Glomerular visceral epithelial cell (primary cell): Measurements from ENCODE around the gene MXRA8.
A peak's percentile ranks its signal among the peaks of the same experiment; 100 is the strongest.
"Not testable (repeated sequence)": the region's sequence is repeated elsewhere in the genome, so short reads cannot be mapped to it uniquely, and the experiment has no call there.

Source experiments
- DNase-seq: peaks from one replicate; pipeline ENCODE4 v3.0.0-alpha.2; 2016; ENCODE audit errors: extremely low spot score

Gene MXRA8

DNA sequence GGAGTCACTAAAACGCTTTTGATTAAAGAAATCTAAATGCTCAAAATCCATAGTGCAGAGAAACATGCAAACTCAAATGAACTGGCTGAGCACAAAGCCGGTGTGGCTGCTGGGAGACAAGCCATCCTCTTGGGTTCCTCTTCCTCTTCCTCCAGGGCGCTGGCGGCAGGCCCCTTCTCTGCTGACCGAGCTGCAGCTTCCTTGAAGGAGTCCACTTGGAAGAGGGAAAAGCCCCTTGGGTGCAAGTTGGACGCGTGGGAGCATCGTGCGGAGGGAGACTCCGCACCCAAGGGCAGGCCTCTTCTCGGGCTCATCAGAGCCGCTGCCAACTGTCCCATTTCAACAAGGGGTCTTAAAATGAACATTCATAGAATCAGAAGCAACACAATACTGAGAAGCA, 32.9 kb upstream of the MXRA8 start:
- no peak for DNase-seq

DNA sequence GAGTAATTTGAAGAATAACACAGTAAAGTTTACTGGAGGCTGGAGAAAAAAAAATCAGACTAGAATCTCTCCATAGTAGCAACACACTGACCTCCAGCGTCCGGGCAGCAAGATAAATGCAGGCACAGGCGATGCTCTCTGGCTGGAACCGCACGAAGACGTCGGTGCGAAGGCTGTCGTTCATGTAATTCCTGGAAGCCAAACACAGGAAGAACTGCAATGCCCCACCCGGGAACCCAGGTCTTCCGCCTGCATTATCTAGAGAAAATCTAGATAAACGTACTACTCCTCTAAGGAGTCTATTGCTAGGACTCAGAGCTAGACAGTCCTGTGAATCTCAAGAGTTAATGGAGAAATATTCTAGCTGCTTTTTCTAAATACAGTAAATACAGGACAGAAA, 32.3 kb upstream of the MXRA8 start:
- DNase-seq = no peak

DNA sequence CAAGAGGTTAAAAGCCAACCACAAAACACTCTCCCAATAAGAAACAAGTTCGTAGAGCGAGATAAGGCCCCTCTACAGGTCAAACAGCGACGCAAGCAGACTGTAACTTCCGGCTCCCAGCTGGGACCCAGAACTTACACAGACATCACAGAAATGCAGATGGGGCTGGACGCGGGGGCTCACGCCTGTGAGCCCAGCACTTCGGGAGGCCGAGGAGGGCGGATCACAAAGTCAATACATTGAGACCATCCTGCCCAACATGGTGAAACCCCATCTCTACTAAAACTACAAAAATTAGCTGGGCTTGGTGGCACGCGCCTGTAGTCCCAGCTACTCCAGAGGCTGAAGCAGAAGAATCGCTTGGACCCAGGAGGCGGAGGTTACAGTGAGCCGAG, 29.7 kb upstream of the MXRA8 start:
- DNase-seq = no peak

DNA sequence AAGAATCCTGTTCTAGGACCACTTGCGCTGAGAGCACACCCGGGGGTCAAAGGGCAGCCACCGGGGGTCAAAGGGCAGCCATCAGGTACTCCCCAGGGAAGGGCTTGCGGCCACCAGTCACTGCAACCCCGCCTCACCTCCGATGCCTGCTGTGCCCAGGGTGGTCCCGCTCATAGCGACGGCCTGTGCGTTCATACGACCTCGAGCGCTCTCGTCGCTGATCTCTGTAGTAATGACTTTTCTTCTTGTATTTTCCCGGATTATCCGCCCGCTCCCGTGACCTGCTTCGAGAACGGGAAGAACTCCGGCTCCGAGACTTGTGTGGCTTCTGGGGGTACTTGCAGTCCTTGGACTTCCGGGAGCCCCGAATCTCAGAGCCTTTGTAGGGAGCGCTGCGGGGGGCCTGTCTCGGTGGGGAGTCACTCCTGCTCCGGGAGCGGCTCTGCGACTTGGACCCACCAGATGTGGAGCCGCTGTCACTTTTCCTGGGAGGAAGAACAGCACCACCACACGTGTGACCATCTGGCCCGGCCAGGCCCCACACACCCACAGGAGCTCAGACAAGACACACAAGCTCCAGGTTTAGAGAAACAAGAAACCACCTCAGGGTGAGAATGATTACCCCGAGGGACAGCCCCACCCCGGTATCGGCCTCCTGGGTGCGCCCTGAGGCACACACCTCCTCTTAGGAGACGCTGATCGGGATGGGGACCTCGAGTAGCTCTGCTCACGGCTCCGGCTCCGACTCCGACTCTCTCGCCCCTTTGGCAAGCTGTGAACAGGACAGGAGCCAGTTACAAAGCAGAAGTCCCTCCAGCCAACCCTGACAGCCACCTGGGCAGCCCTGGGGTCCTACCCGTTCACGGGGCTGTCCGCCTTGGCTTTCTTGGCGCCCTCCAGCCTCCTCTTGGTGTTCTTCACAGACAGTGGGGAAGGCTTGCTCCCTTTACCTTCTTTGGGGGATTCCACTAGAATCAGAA, 29.0 kb upstream of the MXRA8 start:
- DNase-seq = no peak

DNA sequence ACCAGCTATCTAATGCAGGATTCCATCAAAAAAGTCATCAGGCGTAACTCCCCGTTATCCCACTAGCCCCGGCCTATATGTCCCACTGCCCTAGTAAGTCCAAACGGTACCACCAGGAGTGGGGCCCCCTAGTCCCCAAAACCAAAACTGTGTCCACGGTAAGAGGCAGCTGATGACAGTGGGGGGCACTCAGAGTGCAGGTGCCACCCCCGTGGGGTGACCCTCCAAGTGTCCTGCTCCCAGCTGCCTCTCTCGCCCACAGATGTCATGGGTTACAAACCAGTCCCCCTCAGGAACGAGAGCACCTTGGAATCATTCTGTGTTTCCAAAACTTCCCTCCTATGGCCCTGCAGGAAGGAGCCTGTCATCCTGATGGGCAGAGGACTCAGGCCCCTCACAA, 27.6 kb upstream of the MXRA8 start:
- no peak for DNase-seq

DNA sequence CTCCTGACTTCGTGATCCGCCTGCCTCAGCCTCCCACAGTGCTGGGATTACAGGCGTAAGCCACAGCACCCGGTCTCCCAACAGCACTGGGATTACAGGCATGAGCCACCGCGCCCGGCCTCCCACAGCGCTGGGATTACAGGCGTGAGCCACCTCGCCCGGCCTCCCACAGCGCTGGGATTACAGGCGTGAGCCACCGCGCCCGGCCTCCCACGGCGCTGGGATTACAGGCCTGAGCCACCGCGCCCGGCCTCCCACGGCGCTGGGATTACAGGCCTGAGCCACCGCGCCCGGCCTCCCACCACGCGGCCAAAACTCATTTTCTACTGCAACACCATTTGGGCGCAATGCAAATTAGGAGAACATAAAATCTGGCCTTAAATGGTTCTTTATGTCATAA, 27.0 kb upstream of the MXRA8 start:
- DNase-seq = not testable (repeated sequence)

DNA sequence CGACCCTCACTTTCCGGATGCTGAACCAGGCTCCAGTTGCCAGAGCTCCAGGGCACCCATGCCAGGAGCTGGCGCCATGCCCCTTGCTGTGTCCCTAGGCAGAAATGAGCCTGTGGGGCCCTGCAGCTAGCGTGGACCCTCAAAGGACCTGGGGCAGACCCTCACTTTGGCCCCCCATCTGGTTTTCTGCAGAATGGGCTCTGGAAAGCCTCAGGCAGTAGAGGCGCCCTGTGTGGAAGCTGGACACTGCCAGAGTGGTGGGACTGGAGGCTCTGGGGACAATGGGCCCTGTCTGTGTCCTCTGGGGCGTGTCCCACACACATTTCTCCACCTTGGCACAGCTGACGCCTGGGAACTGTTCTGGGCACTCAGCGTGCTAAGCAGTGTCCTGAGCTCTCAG, 22.9 kb upstream of the MXRA8 start:
- DNase-seq = no peak

DNA sequence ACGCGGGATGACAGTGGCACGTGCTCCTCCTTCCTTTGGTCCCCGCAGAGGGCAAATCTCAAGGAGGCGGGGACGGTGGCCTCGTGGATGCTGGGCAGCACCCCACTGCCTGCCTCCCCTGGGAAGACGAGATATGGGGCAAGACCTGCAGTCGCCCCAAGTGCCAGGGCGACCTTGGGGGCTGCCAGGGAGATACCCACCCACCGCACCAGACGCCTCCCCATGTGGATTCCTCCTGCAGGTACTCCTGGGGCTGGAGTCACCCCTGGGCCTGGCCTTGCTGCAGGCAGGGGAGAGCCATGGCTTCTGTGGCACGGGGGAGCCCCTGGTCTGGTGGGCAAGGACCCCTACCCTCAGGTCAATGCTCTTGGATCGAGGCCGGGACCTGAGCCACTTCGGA, 22.5 kb upstream of the MXRA8 start:
- DNase-seq = no peak

DNA sequence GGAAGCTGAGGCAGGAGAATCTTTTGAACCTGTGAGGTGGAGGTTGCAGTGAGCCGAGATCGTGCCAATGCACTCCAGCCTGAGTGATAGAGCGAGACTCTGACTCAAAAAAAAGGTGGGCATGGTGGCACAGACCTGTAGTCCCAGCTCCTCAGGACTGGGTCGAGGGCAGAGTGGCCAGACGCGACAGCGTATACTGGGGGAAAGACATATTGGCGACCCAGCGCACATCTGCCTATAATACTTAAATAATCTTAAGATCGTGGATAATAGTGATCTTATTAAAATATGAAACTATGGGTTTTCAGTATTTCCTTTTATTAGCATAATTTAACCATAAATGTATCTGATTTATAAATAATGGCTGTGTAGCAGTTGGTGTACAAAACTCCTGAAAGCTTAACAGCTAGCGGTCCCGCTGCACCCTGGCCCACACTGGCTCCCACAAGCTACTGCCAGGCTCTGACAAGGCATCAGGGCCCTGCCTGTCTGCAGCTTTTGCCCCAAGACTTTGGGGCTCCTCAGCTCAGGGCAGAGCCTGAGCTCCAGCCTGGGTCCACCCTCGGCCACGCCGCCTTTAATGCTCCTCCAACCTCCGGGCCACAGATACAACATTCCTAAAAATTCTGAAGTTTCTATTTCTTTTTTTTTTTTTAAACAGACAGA, 19.3 kb upstream of the MXRA8 start:
- no peak for DNase-seq

DNA sequence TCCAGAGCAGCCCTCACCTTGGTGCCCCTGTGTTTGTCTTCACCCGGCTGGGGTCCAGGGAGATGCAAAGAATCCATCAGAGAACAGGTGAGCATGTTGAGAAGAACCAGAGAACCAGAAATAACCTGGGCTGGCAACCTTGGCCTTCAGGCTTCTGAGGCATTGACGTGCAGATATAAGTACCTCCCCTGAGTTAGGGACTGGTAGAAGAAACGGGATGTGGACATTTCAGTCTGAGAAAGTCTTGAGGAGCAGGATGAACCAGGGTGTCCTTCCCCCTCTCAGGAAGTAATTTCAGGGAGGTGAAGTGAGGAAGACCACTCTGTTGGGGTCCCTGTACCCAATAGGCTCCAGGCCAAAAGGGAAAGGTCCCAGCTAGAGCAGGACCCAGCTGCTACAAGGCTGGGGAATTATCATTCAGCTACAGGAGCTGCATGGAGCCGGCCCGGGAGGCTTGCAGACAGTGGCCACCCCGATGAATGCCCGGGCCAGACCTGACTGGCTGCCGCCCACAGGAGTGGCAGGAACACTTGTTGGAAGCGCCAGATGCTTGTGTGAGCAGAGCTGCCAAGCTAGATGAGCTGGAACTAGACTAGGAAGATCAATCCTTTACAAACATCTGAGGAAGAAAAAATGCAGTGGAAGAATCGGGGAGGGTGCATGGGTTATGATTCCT, 18.3 kb upstream of the MXRA8 start:
- DNase-seq = no peak

DNA sequence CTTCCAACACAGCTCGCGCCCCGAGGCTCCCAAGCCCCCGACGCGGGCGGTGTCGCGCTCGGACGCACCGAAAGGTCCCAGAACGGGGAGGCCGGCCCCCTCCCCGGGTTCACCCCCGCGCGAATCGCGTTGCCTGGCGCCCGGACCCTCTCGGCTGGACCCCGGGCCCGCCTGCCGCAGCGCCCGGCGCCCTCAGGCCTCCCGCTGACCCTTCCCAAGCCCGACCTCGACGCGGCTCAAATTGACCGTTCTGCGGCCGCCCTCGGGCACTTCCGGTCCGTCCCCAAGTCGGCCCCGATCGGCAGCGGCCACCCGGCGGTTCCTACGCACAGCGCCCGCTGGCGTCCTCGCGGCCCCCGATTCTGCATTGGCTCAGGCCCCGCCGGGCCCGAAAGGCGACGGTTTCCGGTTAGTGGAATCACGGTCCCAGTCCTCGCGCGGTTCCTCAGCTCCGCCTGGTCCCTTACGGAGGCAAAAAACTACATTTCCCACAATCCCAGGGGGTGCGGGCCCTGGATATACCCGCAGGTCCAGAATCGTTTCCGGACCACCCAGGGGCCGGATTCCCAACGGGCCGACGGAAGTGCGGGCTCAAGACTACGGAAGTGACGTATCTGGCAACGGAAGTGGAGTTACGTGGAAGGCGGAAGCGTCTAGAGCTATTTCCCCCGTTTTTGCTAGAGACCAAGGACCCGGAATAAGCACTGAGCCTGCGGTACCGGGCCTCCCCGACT, 16.7 kb upstream of the MXRA8 start, which contains the start of gene AURKAIP1:
AURKAIP1 (minus strand) TSS at position 279 of the 734 bp plus-strand sequence. CDS start 451 bp downstream, outside the sequence.
- peak; percentile 100 for DNase-seq

DNA sequence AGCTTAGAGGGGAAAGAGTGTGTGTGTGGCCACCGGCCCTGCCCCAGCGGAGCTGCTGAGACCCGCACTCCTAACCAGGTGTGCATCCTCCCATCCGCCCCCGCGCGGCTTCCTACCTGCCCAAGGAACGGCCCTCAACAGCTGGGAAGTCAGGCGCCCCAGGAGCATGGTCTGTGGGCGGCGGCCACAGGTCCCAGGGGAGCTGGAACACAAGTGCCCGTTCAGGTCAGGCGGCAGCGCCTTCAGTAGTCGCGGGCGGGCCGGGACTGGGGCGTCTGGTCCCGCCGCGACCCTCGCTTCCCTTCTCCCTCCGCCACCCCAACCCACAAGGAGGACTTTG, 16.2 kb upstream of the MXRA8 start:
- DNase-seq = no peak

DNA sequence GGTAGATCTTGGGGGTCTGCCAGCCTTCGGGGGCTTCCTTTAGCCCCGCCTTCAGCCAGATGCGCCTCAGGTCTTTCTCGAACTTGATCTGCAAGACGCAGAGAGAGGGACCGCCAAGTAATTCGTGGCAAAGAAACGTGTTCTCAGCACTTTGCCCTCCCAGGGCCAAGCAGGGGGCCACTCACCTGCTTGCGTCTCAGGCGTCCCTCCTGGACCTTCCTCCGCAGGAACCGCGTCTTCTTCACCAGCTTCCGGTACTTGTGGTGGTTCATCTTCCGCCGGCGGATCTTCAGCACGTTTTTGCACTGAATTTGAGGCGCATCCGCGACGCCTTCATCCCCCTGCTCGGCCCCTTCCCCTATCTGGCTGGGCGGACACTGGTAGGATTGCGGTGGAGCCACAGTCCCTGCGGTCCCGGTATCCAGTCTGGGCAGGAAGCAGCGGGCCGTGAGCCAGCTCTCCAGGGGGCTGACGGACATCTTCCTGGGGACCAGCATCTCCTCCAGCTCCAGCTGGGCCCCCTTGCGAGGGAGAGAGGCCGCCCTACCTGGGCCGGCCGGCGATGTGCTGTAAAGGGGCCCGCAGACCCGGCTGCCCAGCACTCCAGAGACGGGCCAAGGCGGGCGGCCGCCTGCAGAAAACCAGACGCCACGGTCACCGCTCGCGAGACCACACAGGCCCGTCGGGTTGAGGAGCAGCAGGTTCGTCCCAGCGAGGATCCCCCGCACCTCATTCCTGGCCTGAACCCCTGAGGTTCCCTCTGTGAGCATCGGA, 15.6 kb upstream of the MXRA8 start:
- DNase-seq = no peak

DNA sequence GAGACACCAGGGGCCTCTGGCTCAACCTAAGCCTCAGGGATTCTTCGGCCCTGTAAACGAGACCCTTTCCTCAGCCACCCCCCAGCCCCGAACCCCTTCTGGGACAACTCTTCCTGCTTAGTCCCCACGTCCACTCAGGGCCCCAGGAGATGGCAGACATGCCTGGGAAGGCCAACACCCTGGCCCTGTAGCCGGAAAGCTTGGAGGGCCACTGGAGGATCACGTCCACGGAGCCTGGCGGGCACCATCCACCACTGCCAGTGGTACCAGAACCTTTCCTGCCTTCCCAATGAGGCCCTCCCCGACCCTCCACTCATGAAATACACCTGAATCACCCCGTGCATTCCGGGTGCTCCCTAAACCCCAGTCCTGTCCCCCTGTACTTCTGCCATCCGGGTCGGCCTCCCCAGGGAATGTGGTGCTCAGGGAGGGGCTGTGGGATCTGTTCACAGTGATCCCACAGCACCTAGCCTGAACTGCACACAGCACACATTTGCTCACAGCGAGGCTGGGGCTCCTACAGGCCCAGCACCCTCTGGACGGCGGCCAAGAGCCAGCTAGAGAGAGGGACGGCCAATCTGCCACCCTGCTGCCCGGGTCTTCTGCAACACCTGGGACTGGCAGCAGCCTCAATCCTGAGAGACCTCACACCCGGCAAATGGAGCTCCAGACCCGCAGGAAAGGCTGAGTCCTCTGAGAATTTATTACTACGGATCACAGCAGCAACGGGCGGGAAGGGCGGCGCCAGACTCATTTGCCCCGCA, 14.9 kb upstream of the MXRA8 start:
- DNase-seq = no peak

DNA sequence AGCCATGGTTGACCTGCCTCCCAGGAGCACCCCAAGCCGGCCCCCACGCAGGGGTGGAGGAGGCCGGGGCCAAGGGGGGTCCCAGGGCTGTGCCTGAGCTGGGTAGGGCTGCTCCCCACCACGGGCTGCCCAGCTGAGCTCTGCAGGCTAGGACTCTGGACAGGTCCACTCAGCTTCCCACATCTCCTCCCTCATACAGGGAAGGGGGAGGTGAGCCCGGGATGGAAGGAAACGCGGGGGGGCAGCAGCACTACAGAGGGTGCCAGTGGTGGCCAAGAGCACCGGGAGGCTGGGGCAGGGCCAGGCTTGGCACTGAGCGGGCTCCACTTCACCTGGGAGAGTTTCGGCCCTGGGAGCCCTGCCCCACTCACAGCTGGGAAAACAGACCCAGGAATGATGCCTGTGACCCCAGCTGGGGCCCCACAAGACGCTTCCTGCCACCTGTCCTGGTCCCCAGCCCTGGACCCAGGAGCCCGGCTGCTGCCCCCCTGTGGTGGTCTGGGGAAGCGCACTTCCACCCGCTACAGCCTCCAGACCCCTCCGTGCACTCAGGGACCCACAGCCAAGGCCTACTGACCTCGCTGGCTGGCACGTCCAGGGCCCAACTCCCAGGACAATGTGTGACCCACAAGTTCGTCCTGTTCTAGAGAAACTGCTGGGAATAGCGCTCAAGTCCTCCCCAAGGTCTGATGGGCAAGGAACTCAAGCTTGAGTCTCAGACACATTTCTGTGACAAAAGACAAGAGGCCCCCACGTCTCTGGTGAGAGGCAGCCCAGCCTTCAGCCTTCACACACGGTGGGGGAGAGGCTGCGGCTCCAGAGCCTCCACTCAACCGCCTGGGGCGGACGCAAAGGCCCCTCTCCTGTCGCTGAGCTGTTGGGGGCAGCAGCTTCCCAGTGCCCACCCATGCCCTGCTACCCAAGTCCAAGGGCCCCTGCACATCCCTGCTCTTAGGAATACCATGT, 13.7 kb upstream of the MXRA8 start:
- DNase-seq = peak; percentile 76

DNA sequence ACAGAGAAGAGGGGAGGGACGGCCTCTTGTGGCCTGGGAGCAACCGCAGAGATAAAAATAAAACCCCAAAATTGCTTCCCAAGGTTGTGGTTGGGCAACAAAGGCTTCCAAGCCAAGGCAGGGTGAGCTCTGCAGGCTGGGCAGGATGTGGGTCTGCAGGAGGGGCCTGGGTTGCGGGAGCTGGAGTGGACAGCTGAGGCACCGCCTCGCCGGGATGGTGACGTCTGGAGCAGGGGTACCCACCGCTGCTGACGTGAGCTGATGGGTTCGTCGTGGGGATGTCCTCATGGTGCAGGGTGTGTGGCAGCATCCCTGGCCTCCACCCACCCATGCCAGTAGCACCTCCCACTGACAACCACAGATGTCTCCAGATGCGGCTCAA, 13.0 kb upstream of the MXRA8 start:
- DNase-seq = no peak

DNA sequence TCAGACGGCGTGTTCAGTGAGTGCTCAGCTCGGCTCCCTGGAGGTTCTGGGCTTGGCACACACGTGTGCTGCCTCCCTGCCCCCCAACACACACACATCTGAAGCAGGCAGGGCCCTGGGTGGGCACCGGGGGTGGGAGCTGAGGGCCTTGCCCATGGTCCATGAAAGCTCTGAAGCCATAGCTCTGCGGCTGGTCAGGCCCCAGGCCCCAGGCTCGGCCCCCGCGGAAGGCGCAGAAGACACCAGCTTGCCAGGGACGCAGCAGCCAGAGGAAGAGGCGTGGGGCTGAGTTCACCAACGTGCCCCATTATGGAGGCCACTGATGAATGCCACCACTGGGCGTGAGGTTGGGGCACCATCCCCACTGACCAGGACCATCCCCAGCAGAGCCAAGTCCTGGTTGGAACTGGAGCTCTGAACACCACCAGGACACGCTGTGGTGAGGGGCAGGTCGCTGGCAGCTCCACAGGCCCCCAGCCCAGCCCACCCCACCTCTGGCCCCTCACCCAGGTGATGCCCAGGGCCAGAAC, 12.5 kb upstream of the MXRA8 start:
- no peak for DNase-seq

DNA sequence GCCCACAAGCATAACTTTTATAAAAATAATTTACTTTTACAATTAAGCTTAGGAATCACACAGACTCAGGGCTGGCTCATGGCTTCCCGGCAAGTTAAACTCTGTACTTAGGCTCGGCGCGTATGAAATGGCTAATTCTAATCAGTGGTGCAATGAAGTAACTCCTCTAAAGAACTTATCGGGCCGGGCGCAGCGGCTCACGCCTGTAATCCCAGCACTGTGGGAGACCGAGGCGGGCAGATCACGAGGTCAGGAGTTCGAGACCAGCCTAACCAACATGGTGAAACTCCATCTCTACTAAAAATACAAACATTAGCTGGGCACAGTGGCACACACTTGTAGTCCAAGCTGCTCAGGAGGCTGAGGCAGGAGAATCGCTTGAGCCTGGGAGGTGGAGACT, 11.7 kb upstream of the MXRA8 start:
- not testable (repeated sequence) for DNase-seq

DNA sequence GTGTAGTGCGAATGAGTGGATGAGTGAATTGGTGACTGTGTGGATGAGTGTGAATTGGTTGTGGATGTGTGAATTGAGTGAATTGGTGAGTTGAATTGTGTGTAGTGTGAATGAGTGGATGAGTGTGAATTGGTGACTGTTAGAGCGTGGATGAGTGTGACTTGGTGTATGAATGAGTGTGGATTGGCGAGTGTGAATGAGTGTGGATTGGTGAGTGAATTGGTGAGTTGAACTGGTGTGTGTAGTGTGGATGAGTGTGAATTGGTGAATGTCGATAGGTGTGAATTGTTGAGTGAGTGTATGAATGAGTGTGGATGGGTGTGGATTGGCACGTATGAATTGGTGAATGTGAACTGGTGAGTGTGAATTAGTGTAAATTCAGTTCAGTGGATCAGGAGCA, 9.0 kb upstream of the MXRA8 start:
- DNase-seq = no peak
